Measurements from ENCODE around the gene SEMA5B.

DNA sequence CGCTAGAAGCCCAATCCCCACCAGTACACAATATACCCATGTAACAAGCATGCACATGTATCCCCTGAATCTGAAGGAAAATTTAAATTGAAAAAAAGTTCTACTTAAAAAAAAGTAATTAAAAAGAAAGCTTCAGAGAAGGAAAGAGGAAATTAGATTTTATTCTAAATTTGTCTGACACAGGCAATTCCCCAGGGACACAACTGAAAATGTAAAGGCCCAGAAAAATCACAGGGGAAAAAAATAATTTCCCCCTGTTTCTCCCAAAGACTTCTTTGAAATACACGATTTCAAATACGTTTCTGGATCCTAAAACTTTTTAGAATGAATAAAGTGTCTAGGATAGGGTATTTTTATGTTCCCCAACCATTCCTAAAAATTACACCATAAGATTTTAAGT, 42.9 kb downstream of the SEMA5B start:
- no peak for TF ChIP-seq CTCF (IDR thresholded peaks at IDR 0.05; ENCODE audit: low read length)
- no peak for TF ChIP-seq EZH2 (optimal IDR thresholded peaks at IDR 0.05; ENCODE audit: low read depth, low read length)
- TF ChIP-seq EZH2phosphoT487 (IDR thresholded peaks at IDR 0.05; ENCODE audit: low read length): no peak

All from MM.1S (cell line).